ENCODE measurements around the gene NECTIN4.
"Not testable (repeated sequence)": the region's sequence is repeated elsewhere in the genome, so short reads cannot be mapped to it uniquely, and the experiment has no call there.

DNA sequence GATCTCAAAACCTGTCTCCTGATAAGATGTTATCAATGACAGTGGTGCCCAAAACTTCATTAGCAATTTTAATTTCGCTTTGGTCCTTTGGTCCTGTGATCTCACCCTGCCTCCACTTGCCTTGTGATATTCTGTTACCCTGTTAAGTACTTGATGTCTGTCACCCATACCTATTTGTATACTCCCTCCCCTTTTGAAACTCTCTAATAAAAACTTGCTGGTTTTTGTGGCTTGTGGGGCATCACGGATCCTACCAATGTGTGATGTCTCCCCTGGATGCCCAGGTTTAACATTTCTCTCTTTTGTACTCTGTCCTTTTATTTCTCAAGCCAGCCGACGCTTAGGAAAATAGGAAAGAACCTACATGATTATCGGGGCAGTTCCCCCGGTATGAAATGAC lies 25.4 kb downstream of the NECTIN4 start:
- TF ChIP-seq CTCF (IDR thresholded peaks at IDR 0.05; ENCODE audit: insufficient read depth, low read length, poor library complexity, severe bottlenecking); EZH2phosphoT487 (conservative IDR thresholded peaks at IDR 0.05; ENCODE audit: low read length): not testable (repeated sequence)
